ENCODE data around the gene ZNF544.
"Not testable (repeated sequence)": the region's sequence is repeated elsewhere in the genome, so short reads cannot be mapped to it uniquely, and the experiment has no call there.

Gene ZNF544

GRCh38 chr19:58248886-58249285 lies 20.2 kb downstream of the ZNF544 start:
- no peaks in the 10 kb centered on the region for H3K79me2 ChIP-seq (ENCODE audit: insufficient read depth, low read length)
- H4K20me1 ChIP-seq (ENCODE audit: insufficient read depth, low read length), result no peaks in the 10 kb centered on the region
- no peak overlapping the region for H3K4me2 ChIP-seq (ENCODE audit: low read length)
- TF ChIP-seq CTCF (IDR thresholded peaks at IDR 0.05; ENCODE audit: low read length), result no peak
- no peak for TF ChIP-seq EZH2 (IDR thresholded peaks at IDR 0.05; ENCODE audit: borderline replicate concordance, low read length)
- no peak overlapping the region for H3K9ac ChIP-seq (ENCODE audit: low read length)
- H3K36me3 ChIP-seq (ENCODE audit: insufficient read depth, low read length), result peaks cover 99% of the 10 kb centered on the region
- H3K27me3 ChIP-seq (ENCODE audit: insufficient read depth, low read length), result no peaks in the 10 kb centered on the region
- no peak overlapping the region for H3K27ac ChIP-seq (ENCODE audit: low read depth, low read length, poor library complexity, severe bottlenecking)
- no peaks in the 10 kb centered on the region for H3K9me2 ChIP-seq (ENCODE audit: low read depth, low read length)
- no peak overlapping the region for H2AFZ ChIP-seq (ENCODE audit: low read length)
- H3K9me3 ChIP-seq (ENCODE audit: low read length), result peaks cover 59% of the 10 kb centered on the region
- H3K4me3 ChIP-seq (ENCODE audit: low read depth, low read length, poor library complexity, severe bottlenecking), result no peak overlapping the region
- H3F3A ChIP-seq (ENCODE audit: insufficient read depth, low read length), result no peaks in the 10 kb centered on the region
- no peaks in the 10 kb centered on the region for H3K4me1 ChIP-seq (ENCODE audit: insufficient read depth, low read length, severe bottlenecking)

GRCh38 chr19:58252102-58252685 lies 23.5 kb downstream of the ZNF544 start:
- H3K4me3 ChIP-seq (ENCODE audit: low read depth, low read length, poor library complexity, severe bottlenecking), result no peak overlapping the region
- H3K27ac ChIP-seq (ENCODE audit: low read depth, low read length, poor library complexity, severe bottlenecking), result no peak overlapping the region
- H3K4me2 ChIP-seq (ENCODE audit: low read length), result no peak overlapping the region
- H3K9me2 ChIP-seq (ENCODE audit: low read depth, low read length), result no peaks in the 10 kb centered on the region
- H3K4me1 ChIP-seq (ENCODE audit: insufficient read depth, low read length, severe bottlenecking), result no peaks in the 10 kb centered on the region
- no peaks in the 10 kb centered on the region for H4K20me1 ChIP-seq (ENCODE audit: insufficient read depth, low read length)
- peaks cover 49% of the 10 kb centered on the region for H3K9me3 ChIP-seq (ENCODE audit: low read length)
- H3K9ac ChIP-seq (ENCODE audit: low read length), result no peak overlapping the region
- H3F3A ChIP-seq (ENCODE audit: insufficient read depth, low read length), result no peaks in the 10 kb centered on the region
- H3K36me3 ChIP-seq (ENCODE audit: insufficient read depth, low read length), result peaks cover 94% of the 10 kb centered on the region
- H2AFZ ChIP-seq (ENCODE audit: low read length), result no peak overlapping the region
- no peak for TF ChIP-seq CTCF (IDR thresholded peaks at IDR 0.05; ENCODE audit: low read length)
- no peak for TF ChIP-seq EZH2 (IDR thresholded peaks at IDR 0.05; ENCODE audit: borderline replicate concordance, low read length)
- H3K27me3 ChIP-seq (ENCODE audit: insufficient read depth, low read length), result no peaks in the 10 kb centered on the region
- H3K79me2 ChIP-seq (ENCODE audit: insufficient read depth, low read length), result no peaks in the 10 kb centered on the region

- H3K4me2 ChIP-seq (ENCODE audit: low read length); H2AFZ ChIP-seq (ENCODE audit: low read length); H3K79me2 ChIP-seq (ENCODE audit: insufficient read depth, low read length); H3K27ac ChIP-seq (ENCODE audit: low read depth, low read length, poor library complexity, severe bottlenecking); H3K27me3 ChIP-seq (ENCODE audit: insufficient read depth, low read length); H3K4me1 ChIP-seq (ENCODE audit: insufficient read depth, low read length, severe bottlenecking); H3K4me3 ChIP-seq (ENCODE audit: low read depth, low read length, poor library complexity, severe bottlenecking); H3K9me2 ChIP-seq (ENCODE audit: low read depth, low read length); H4K20me1 ChIP-seq (ENCODE audit: insufficient read depth, low read length); H3K9ac ChIP-seq (ENCODE audit: low read length): not testable (repeated sequence)
- peaks cover 90% of the 10 kb centered on the region for H3K36me3 ChIP-seq (ENCODE audit: insufficient read depth, low read length)
- peaks cover 61% of the 10 kb centered on the region for H3K9me3 ChIP-seq (ENCODE audit: low read length)
- H3F3A ChIP-seq (ENCODE audit: insufficient read depth, low read length), result peaks cover 12% of the 10 kb centered on the region
Measured at GRCh38 chr19:58258259-58258658, 29.5 kb downstream of the ZNF544 start.

GRCh38 chr19:58261600-58261967 lies 32.9 kb downstream of the ZNF544 start:
- peaks cover 12% of the 10 kb centered on the region for H3F3A ChIP-seq (ENCODE audit: insufficient read depth, low read length)
- TF ChIP-seq EZH2 (IDR thresholded peaks at IDR 0.05; ENCODE audit: borderline replicate concordance, low read length), result no peak
- TF ChIP-seq CTCF (IDR thresholded peaks at IDR 0.05; ENCODE audit: low read length), result no peak

More at GRCh38 chr19:58261600-58261967, 32.9 kb downstream of the ZNF544 start:
- Histone ChIP-seq H3K9ac (ENCODE audit: low read length) (no peak overlapping the region), H3K9me3 (ENCODE audit: low read length) (peaks cover 60% of the 10 kb centered on the region), H3K4me1 (ENCODE audit: insufficient read depth, low read length, severe bottlenecking) (no peaks in the 10 kb centered on the region), H3K27ac (ENCODE audit: low read depth, low read length, poor library complexity, severe bottlenecking) (no peak overlapping the region), H4K20me1 (ENCODE audit: insufficient read depth, low read length) (no peaks in the 10 kb centered on the region), H3K36me3 (ENCODE audit: insufficient read depth, low read length) (peaks cover 73% of the 10 kb centered on the region), H3K4me2 (ENCODE audit: low read length) (no peak overlapping the region), H3K9me2 (ENCODE audit: low read depth, low read length) (no peaks in the 10 kb centered on the region), H2AFZ (ENCODE audit: low read length) (no peak overlapping the region), H3K27me3 (ENCODE audit: insufficient read depth, low read length) (no peaks in the 10 kb centered on the region), H3K79me2 (ENCODE audit: insufficient read depth, low read length) (no peaks in the 10 kb centered on the region), H3K4me3 (ENCODE audit: low read depth, low read length, poor library complexity, severe bottlenecking) (no peak overlapping the region)
